CD14-positive monocyte (primary cell): Measurements from ENCODE around the gene WRNIP1. TPM values are rescaled to one million over a fixed set of nuclear protein-coding genes. Genes with fewer than 3 reads are reported as not detected.

ENCODE experiments used
- DNase-seq, 3 donors: peaks; one replicate each; pipeline ENCODE4 v3.0.0-alpha.2; 2011 to 2022
- H2AFZ ChIP-seq: 2 replicates; pipeline ENCODE4 v1.6.0; 2012; ENCODE audit warnings: mild to moderate bottlenecking, low read depth, low read length, inconsistent platforms; ENCODE audit not compliant: insufficient read depth, poor library complexity, severe bottlenecking
- H3K27ac ChIP-seq, 2 donors: 1 replicate in 1 of 2; 2 replicates in 1 of 2; pipeline ENCODE4 v1.5.1; 2012 to 2013; ENCODE audit warnings: low read length in 2 of 2, control low read depth in 1 of 2, inconsistent platforms in 1 of 2, low read depth in 1 of 2, mild to moderate bottlenecking in 1 of 2
- H3K27me3 ChIP-seq, 2 donors: one replicate each; pipeline versions ENCODE4 v1.6.0 to v1.6.1; 2011 to 2013; ENCODE audit warnings: low read length in 2 of 2; ENCODE audit not compliant: control insufficient read depth in 2 of 2, insufficient read depth in 2 of 2
- H3K36me3 ChIP-seq, 2 donors: replicated peaks in 1 of 2; 1 replicate in 1 of 2; 2 replicates in 1 of 2; pipeline versions ENCODE4 v1.5.1 to v1.6.1; 2012 to 2013; ENCODE audit warnings: low read length in 2 of 2, control low read depth in 1 of 2, inconsistent platforms in 1 of 2, mild to moderate bottlenecking in 1 of 2; ENCODE audit not compliant: insufficient read depth in 2 of 2, control insufficient read depth in 1 of 2
- H3K4me1 ChIP-seq, 2 donors: 1 replicate in 1 of 2; 2 replicates in 1 of 2; pipeline versions ENCODE4 v1.5.1 to v1.6.1; 2012 to 2013; ENCODE audit warnings: low read length in 2 of 2, control low read depth in 1 of 2, inconsistent platforms in 1 of 2, mild to moderate bottlenecking in 1 of 2, moderate library complexity in 1 of 2; ENCODE audit not compliant: insufficient read depth in 2 of 2, control insufficient read depth in 1 of 2
- H3K4me2 ChIP-seq: replicated peaks from 2 replicates; pipeline ENCODE3; 2012; ENCODE audit warnings: low read length, moderate library complexity, mild to moderate bottlenecking; ENCODE audit not compliant: poor library complexity, severe bottlenecking; ENCODE audit errors: extremely low read depth
- H3K4me3 ChIP-seq, 3 experiments: fragments of 200-600 bp in 1 of 3; sonication (generic) in 1 of 3; replicated peaks in 1 of 3; 1 replicate in 2 of 3; 2 replicates in 1 of 3; pipeline ENCODE4 v1.5.1; 2011 to 2013; ENCODE audit warnings: low read length in 3 of 3, mild to moderate bottlenecking in 3 of 3, control low read depth in 2 of 3, low read depth in 2 of 3, inconsistent platforms in 1 of 3, moderate library complexity in 1 of 3
- H3K79me2 ChIP-seq: 2 replicates; pipeline ENCODE4 v1.6.0; 2012; ENCODE audit warnings: mild to moderate bottlenecking, control low read depth, inconsistent platforms, low read length, moderate library complexity; ENCODE audit not compliant: insufficient read depth
- H3K9ac ChIP-seq: 2 replicates; pipeline ENCODE4 v1.6.0; 2017; ENCODE audit warnings: low read length, mild to moderate bottlenecking; ENCODE audit not compliant: insufficient read depth, poor library complexity, severe bottlenecking
- H3K9me3 ChIP-seq, 2 donors: replicated peaks in 1 of 2; 1 replicate in 1 of 2; 2 replicates in 1 of 2; pipeline versions ENCODE4 v1.5.1 to v1.6.1; 2012 to 2013; ENCODE audit warnings: low read length in 2 of 2, control low read depth in 1 of 2; ENCODE audit not compliant: control insufficient read depth in 1 of 2, insufficient read depth in 1 of 2
- H4K20me1 ChIP-seq: 2 replicates; pipeline ENCODE4 v1.6.0; 2012; ENCODE audit warnings: mild to moderate bottlenecking, low read length, control low read depth, moderate library complexity; ENCODE audit not compliant: insufficient read depth
- H3K27ac Mint-ChIP-seq, 7 donors: one replicate each; pipeline ENCODE4 v1.8.0; 2020; ENCODE audit warnings: mild to moderate bottlenecking in 7 of 7, mixed read lengths in 7 of 7, moderate library complexity in 6 of 7, inconsistent platforms in 2 of 7
- H3K27me3 Mint-ChIP-seq, 3 donors: one replicate each; pipeline ENCODE4 v1.8.0; 2021 to 2022; ENCODE audit warnings: low read depth in 3 of 3, mild to moderate bottlenecking in 3 of 3, mixed read lengths in 3 of 3, moderate library complexity in 3 of 3, inconsistent platforms in 1 of 3
- H3K36me3 Mint-ChIP-seq, 2 donors: one replicate each; pipeline ENCODE4 v1.8.0; 2020; ENCODE audit warnings: mixed read lengths in 2 of 2, inconsistent platforms in 1 of 2, mild to moderate bottlenecking in 1 of 2
- H3K4me1 Mint-ChIP-seq: one replicate; pipeline ENCODE4 v1.8.0; 2020; ENCODE audit warnings: mild to moderate bottlenecking, mixed read lengths
- H3K4me3 Mint-ChIP-seq, 2 donors: one replicate each; pipeline ENCODE4 v1.8.0; 2020; ENCODE audit warnings: mild to moderate bottlenecking in 2 of 2, mixed read lengths in 2 of 2, moderate library complexity in 1 of 2
- H3K9me3 Mint-ChIP-seq, 7 donors: one replicate each; pipeline ENCODE4 v1.8.0; 2020 to 2022; ENCODE audit warnings: mixed read lengths in 7 of 7, mild to moderate bottlenecking in 6 of 7, moderate library complexity in 6 of 7, inconsistent platforms in 2 of 7
- WGBS: methylation state at CpG from one replicate; pipeline ENCODE4 v1.1.5; 2013; ENCODE audit warnings: missing lambda C conversion rate; ENCODE audit not compliant: insufficient coverage; 5-methylcytosine and 5-hydroxymethylcytosine counted together
- intact Hi-C, 2 donors: fragments of 100-400 bp; cut with micrococcal nuclease; formaldehyde crosslinking; loops; one replicate each; pipeline versions ENCODE4 v1.15.0 to v1.15.1; 2023
- polyA plus RNA-seq, 3 donors: library from polyadenylated mRNA; depleted of rRNA in 1 of 3; unstranded in 2 of 3; stranded (reverse) in 1 of 3; fragments of 300-500 nt in 2 of 3; fragments of >200 nt in 1 of 3; fragmentation: Illumina TruSeq in 2 of 3; gene quantifications; 1 replicate in 2 of 3; 2 replicates in 1 of 3; pipeline ENCODE4 v1.2.3, GENCODE V29; 2012 to 2021
- TF ChIP-seq, protein P1 (sequence below): fragments of 200-600 bp; IDR thresholded peaks from one replicate; pipeline ENCODE4 v1.8.0; 2022; ENCODE audit warnings: antibody characterized with exemption, mild to moderate bottlenecking

WRNIP1 gene
- polyA plus RNA-seq, 3 donors: 17.5 to 25.8 (median 17.8) TPM

DNA sequence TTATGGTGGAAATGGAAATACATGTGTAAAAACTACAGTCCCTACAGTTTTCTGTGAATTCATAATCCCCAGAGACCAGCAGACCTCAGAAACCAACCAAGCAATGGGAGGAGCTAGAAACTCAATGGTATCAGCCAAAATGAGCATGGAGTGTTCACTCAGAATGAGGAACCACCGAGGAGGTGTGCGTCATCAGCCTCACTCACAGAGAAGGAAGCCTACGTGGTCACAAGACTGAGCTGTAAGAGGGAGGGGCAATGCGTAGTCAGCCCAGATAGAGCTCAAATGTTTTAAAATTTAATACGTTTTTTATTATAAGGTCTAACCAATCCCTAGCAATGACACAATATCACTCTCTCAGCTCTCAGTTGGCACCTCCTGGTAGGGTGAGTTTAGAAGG is 31.9 kb upstream of the WRNIP1 start:
- H3K9ac ChIP-seq: peak overlapping the region; percentile 17
- intact Hi-C loops: loop anchor here in 1 of 2 donors (10.0 kb wide), 1 partner anchor 199 kb away; no protein-coding TSS in a partner anchor
- H3K4me2 ChIP-seq: peak overlapping the region; percentile 27

DNA sequence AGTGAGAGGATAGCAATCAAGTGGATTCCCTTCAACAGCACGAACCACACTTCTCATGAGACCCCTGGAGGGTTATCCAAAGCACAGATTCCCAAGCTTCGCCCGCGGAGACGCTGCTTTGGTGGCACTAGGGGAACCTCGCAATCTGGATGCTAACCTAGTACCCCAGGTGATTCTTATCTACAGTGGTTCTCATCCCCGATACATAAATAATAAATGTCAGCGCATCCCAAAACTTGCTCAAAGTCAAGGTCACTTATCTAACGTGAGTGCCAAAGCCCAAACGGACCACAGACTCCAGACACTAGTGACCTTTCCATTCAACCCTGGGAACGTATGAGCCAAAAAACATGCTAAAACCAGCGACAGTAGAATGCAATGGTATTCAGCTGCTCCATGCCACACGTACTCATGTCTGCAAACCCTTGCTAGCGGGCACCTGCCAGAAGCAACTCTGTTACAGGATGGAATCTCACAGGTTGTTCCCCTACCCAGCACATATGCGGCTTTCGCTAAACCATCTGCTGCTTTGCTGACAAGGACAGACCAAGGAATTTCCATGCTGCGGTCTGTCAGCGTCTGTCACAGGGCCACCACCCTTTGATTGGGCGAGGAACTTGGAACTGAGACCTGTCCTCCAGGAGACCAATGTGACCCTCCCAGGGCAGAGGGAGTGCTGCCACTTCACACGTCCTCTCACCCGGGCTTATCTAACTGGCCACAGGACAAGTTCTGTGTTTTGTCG is 31.3 kb upstream of the WRNIP1 start:
- H3K4me3 Mint-ChIP-seq: peak overlapping the region in 1 of 2 donors; percentile 35
- H3K4me1 ChIP-seq: peaks cover 18 to 19% of the 10 kb centered on the region in 2 donors
- no peaks in the 10 kb centered on the region for H3K27me3 ChIP-seq
- peak overlapping the region in 1 of 3 experiments; percentile 11 for H3K4me3 ChIP-seq
- TF ChIP-seq, protein P1, sequence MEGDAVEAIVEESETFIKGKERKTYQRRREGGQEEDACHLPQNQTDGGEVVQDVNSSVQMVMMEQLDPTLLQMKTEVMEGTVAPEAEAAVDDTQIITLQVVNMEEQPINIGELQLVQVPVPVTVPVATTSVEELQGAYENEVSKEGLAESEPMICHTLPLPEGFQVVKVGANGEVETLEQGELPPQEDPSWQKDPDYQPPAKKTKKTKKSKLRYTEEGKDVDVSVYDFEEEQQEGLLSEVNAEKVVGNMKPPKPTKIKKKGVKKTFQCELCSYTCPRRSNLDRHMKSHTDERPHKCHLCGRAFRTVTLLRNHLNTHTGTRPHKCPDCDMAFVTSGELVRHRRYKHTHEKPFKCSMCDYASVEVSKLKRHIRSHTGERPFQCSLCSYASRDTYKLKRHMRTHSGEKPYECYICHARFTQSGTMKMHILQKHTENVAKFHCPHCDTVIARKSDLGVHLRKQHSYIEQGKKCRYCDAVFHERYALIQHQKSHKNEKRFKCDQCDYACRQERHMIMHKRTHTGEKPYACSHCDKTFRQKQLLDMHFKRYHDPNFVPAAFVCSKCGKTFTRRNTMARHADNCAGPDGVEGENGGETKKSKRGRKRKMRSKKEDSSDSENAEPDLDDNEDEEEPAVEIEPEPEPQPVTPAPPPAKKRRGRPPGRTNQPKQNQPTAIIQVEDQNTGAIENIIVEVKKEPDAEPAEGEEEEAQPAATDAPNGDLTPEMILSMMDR: no peak
- H3K27ac Mint-ChIP-seq: peak overlapping the region; percentile 87 to 97 (median 94)
- H3K27me3 Mint-ChIP-seq: peaks cover 0 to 1% (median 1%) of the 10 kb centered on the region in 3 donors
- intact Hi-C loops: loop anchor here in 1 of 2 donors (10.0 kb wide), 1 partner anchor 199 kb away; no protein-coding TSS in a partner anchor
- H3K4me1 Mint-ChIP-seq: peaks cover 39% of the 10 kb centered on the region
- peak overlapping the region; percentile 17 for H3K9ac ChIP-seq
- H3K36me3 Mint-ChIP-seq: no peaks in the 10 kb centered on the region
- H3K79me2 ChIP-seq: no peaks in the 10 kb centered on the region
- no peaks in the 10 kb centered on the region for H3K9me3 ChIP-seq
- H3K9me3 Mint-ChIP-seq: no peaks in the 10 kb centered on the region
- peak overlapping the region; percentile 78 to 87 for H3K27ac ChIP-seq
- no peaks in the 10 kb centered on the region for H4K20me1 ChIP-seq
- peak overlapping the region; percentile 27 for H3K4me2 ChIP-seq
- H2AFZ ChIP-seq: peak overlapping the region; percentile 26
- H3K36me3 ChIP-seq: no peaks in the 10 kb centered on the region
- no peak for DNase-seq
- WGBS: 96% methylated on average over 17 of the region's 22 CpGs

More for the DNA sequence above, 31.9 kb upstream of the WRNIP1 start:
- WGBS: 0% methylated on average over 1 of the region's 5 CpGs
- Histone ChIP-seq H3K27ac (peak overlapping the region; percentile 78 to 87), H3K27me3 (no peaks in the 10 kb centered on the region), H3K36me3 (no peaks in the 10 kb centered on the region), H3K9me3 (no peaks in the 10 kb centered on the region), H3K79me2 (no peaks in the 10 kb centered on the region), H4K20me1 (no peaks in the 10 kb centered on the region), H2AFZ (peak overlapping the region; percentile 26), H3K4me1 (peaks cover 18 to 19% of the 10 kb centered on the region in 2 donors), H3K4me3 (peak overlapping the region in 1 of 3 experiments; percentile 11)
- Mint-ChIP-seq H3K9me3 (no peaks in the 10 kb centered on the region), H3K4me1 (peaks cover 43% of the 10 kb centered on the region), H3K27me3 (peaks cover 0 to 3% (median 1%) of the 10 kb centered on the region in 3 donors), H3K27ac (peak overlapping the region; percentile 87 to 97 (median 94)), H3K4me3 (peak overlapping the region in 1 of 2 donors; percentile 35), H3K36me3 (no peaks in the 10 kb centered on the region)
- DNase-seq: peak; percentile 97 to 99 (median 99)
- TF ChIP-seq, protein P1: no peak
